HEK293 (cell line): ENCODE data around the gene PLEKHF1.

Experiments
- INSM2 ChIP-seq: fragments of 450-650 bp; formaldehyde crosslinking; IDR thresholded peaks from 2 replicates; pipeline ENCODE4 v1.5.1; 2016; ENCODE audit warnings: missing biosample characterization, missing genetic modification characterization
- KLF1 ChIP-seq: fragments of 450-650 bp; formaldehyde crosslinking; IDR thresholded peaks from 2 replicates; pipeline ENCODE4 v1.5.1; 2016; ENCODE audit warnings: missing biosample characterization, missing genetic modification characterization
- OSR2 ChIP-seq: fragments of 450-650 bp; formaldehyde crosslinking; IDR thresholded peaks from 2 replicates; pipeline ENCODE4 v1.5.1; 2016; ENCODE audit warnings: missing biosample characterization, missing genetic modification characterization
- ZBTB20 ChIP-seq: fragments of 450-650 bp; formaldehyde crosslinking; IDR thresholded peaks from 2 replicates; pipeline ENCODE4 v1.5.1; 2016; ENCODE audit warnings: missing biosample characterization, missing genetic modification characterization
- ZNF830 ChIP-seq: fragments of 450-650 bp; IDR thresholded peaks from 2 replicates; pipeline ENCODE4 v1.5.0; 2018; ENCODE audit warnings: missing biosample characterization, missing genetic modification characterization, low read depth, mild to moderate bottlenecking, moderate library complexity
- TF ChIP-seq, protein P1 (sequence below): fragments of 450-650 bp; formaldehyde crosslinking; IDR thresholded peaks from 2 replicates; pipeline ENCODE4 v1.5.1; 2017; ENCODE audit warnings: missing biosample characterization, mild to moderate bottlenecking, missing genetic modification characterization, moderate library complexity
- TF ChIP-seq, protein P2 (sequence below): fragments of 450-650 bp; formaldehyde crosslinking; IDR thresholded peaks from 2 replicates; pipeline ENCODE4 v1.5.1; 2016; ENCODE audit warnings: missing biosample characterization, missing genetic modification characterization
- TF ChIP-seq, protein P3 (sequence below): fragments of 450-650 bp; formaldehyde crosslinking; IDR thresholded peaks from 2 replicates; pipeline ENCODE4 v1.5.1; 2016; ENCODE audit warnings: missing biosample characterization, missing genetic modification characterization

DNA sequence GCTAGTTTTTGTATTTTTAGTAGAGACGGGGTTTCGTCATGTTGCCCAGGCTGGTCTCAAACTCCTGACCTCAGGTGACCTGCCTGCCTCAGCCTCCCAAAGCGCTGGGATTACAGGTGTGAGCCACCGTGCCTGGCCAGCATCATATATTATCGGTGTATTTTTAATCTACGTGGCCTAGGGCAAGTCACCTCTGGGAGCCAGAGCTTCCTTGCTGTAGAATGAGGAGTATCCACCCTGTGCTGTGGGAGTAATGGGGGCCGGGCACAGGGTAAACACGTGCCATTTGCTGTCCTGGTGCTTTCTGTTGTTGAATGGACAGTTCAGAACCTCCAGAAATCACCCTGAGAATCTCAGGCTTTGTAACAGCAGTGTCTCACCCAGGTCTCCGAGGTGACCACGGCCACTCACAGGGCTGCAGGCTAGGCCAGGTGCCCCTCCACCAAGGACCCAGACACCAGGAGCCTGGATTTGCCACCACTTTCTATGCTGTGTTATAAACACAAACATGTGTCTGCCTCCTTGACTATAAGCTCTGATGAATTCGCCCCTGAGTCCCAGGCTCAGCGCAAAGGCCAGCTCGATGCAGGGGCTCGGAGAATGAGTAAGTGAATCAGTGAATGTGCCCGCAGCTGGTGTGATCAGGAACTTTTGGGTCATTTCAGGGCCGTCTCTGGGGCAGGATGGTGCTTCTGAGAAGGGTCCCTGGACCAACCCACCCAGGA, 36.4 kb upstream of the PLEKHF1 start:
- no peak for TF ChIP-seq ZNF830 (tag by site-specific recombination)
- TF ChIP-seq OSR2 (tag by site-specific recombination): no peak
- TF ChIP-seq, protein P1, sequence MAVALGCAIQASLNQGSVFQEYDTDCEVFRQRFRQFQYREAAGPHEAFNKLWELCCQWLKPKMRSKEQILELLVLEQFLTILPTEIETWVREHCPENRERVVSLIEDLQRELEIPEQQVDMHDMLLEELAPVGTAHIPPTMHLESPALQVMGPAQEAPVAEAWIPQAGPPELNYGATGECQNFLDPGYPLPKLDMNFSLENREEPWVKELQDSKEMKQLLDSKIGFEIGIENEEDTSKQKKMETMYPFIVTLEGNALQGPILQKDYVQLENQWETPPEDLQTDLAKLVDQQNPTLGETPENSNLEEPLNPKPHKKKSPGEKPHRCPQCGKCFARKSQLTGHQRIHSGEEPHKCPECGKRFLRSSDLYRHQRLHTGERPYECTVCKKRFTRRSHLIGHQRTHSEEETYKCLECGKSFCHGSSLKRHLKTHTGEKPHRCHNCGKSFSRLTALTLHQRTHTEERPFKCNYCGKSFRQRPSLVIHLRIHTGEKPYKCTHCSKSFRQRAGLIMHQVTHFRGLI (tag by site-specific recombination): no peak
- TF ChIP-seq, protein P2, sequence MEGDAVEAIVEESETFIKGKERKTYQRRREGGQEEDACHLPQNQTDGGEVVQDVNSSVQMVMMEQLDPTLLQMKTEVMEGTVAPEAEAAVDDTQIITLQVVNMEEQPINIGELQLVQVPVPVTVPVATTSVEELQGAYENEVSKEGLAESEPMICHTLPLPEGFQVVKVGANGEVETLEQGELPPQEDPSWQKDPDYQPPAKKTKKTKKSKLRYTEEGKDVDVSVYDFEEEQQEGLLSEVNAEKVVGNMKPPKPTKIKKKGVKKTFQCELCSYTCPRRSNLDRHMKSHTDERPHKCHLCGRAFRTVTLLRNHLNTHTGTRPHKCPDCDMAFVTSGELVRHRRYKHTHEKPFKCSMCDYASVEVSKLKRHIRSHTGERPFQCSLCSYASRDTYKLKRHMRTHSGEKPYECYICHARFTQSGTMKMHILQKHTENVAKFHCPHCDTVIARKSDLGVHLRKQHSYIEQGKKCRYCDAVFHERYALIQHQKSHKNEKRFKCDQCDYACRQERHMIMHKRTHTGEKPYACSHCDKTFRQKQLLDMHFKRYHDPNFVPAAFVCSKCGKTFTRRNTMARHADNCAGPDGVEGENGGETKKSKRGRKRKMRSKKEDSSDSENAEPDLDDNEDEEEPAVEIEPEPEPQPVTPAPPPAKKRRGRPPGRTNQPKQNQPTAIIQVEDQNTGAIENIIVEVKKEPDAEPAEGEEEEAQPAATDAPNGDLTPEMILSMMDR (tag by site-specific recombination): no peak
- TF ChIP-seq KLF1 (tag by site-specific recombination): no peak
- no peak for TF ChIP-seq ZBTB20 (tag by site-specific recombination)
- TF ChIP-seq, protein P3, sequence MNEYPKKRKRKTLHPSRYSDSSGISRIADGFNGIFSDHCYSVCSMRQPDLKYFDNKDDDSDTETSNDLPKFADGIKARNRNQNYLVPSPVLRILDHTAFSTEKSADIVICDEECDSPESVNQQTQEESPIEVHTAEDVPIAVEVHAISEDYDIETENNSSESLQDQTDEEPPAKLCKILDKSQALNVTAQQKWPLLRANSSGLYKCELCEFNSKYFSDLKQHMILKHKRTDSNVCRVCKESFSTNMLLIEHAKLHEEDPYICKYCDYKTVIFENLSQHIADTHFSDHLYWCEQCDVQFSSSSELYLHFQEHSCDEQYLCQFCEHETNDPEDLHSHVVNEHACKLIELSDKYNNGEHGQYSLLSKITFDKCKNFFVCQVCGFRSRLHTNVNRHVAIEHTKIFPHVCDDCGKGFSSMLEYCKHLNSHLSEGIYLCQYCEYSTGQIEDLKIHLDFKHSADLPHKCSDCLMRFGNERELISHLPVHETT (tag by site-specific recombination): no peak
- TF ChIP-seq INSM2 (tag by site-specific recombination): no peak
